GM12878 (cell line): ENCODE results near the gene NOP9. TPM values are rescaled to one million over a fixed set of nuclear protein-coding genes. Genes with fewer than 3 reads are reported as not detected.
A peak's percentile ranks its signal among the peaks of the same experiment; 100 is the strongest.

ENCODE experiments used
- CBX3 ChIP-seq: fragments of 200-600 bp; sonication (generic); IDR thresholded peaks from 2 replicates; pipeline ENCODE4 v1.6.1; 2016; ENCODE audit warnings: low read depth, borderline replicate concordance
- CHD1 ChIP-seq: IDR thresholded peaks from 2 replicates; pipeline ENCODE4 v1.6.1; 2012; ENCODE audit warnings: low read depth, low read length, improper control_type of control experiment
- CHD2 ChIP-seq: IDR thresholded peaks from 2 replicates; pipeline ENCODE4 v1.6.1; 2011; ENCODE audit warnings: low read depth, low read length, improper control_type of control experiment, borderline replicate concordance
- CHD4 ChIP-seq: fragments of 200-600 bp; sonication (generic); IDR thresholded peaks from 2 replicates; pipeline ENCODE4 v1.6.1; 2016; ENCODE audit warnings: mild to moderate bottlenecking
- CUX1 ChIP-seq: IDR thresholded peaks from 2 replicates; pipeline ENCODE4 v1.6.1; 2012; ENCODE audit warnings: improper control_type of control experiment, low read depth, low read length; ENCODE audit not compliant: insufficient replicate concordance
- EZH2 ChIP-seq: IDR thresholded peaks from 2 replicates; pipeline ENCODE4 v1.6.1; 2012; ENCODE audit warnings: low read depth, mild to moderate bottlenecking, control low read depth, inconsistent platforms, low read length, borderline replicate concordance; ENCODE audit not compliant: control insufficient read depth
- IRF4 ChIP-seq: IDR thresholded peaks from 2 replicates; pipeline ENCODE4 v1.6.1; 2011; ENCODE audit warnings: low read depth, low read length
- JUNB ChIP-seq: IDR thresholded peaks from 2 replicates; pipeline ENCODE4 v1.6.1; 2016; ENCODE audit warnings: antibody characterized with exemption, mild to moderate bottlenecking
- MXI1 ChIP-seq: fragments of 150-350 bp; IDR thresholded peaks from 2 replicates; pipeline ENCODE4 v1.6.1; 2011; ENCODE audit warnings: low read depth, mild to moderate bottlenecking, inconsistent platforms, low read length, improper control_type of control experiment
- NR2C2 ChIP-seq: IDR thresholded peaks from 2 replicates; pipeline ENCODE4 v1.6.1; 2011; ENCODE audit warnings: borderline replicate concordance, low read depth; ENCODE audit not compliant: control insufficient read depth, insufficient read length
- PBX3 ChIP-seq: IDR thresholded peaks from 2 replicates; pipeline ENCODE4 v1.6.1; 2011; ENCODE audit warnings: mild to moderate bottlenecking, low read depth, low read length, moderate library complexity; ENCODE audit not compliant: insufficient replicate concordance
- PKNOX1 ChIP-seq: fragments of 450-650 bp; IDR thresholded peaks from 2 replicates; pipeline ENCODE4 v1.6.1; 2016; ENCODE audit warnings: mild to moderate bottlenecking
- PRDM15 ChIP-seq: fragments of 450-650 bp; formaldehyde crosslinking; IDR thresholded peaks from 2 replicates; pipeline ENCODE4 v1.4.0; 2020; ENCODE audit warnings: mild to moderate bottlenecking, moderate library complexity
- RAD51 ChIP-seq: fragments of 450-650 bp; IDR thresholded peaks from 2 replicates; pipeline ENCODE4 v1.6.1; 2016; ENCODE audit warnings: moderate library complexity, mild to moderate bottlenecking, inconsistent platforms
- SIN3A ChIP-seq: IDR thresholded peaks from 2 replicates; pipeline ENCODE4 v1.6.1; 2012; ENCODE audit warnings: low read depth, low read length, improper control_type of control experiment
- SRF ChIP-seq, 2 experiments: IDR thresholded peaks; 2 replicates each; pipeline ENCODE4 v1.6.1; 2011; ENCODE audit warnings: low read depth in 2 of 2, low read length in 2 of 2, mild to moderate bottlenecking in 1 of 2, moderate library complexity in 1 of 2
- STAT1 ChIP-seq: fragments of 450-650 bp; conservative IDR thresholded peaks from 2 replicates; pipeline ENCODE4 v1.6.1; 2014; ENCODE audit warnings: antibody characterized with exemption, mild to moderate bottlenecking
- SUZ12 ChIP-seq: fragments of 200-600 bp; sonication (generic); IDR thresholded peaks from one replicate; pipeline ENCODE4 v1.6.1; 2018; ENCODE audit warnings: antibody characterized with exemption, mild to moderate bottlenecking; ENCODE audit not compliant: unreplicated experiment
- ZBED1 ChIP-seq: IDR thresholded peaks from 2 replicates; pipeline ENCODE4 v1.6.1; 2016; ENCODE audit warnings: borderline replicate concordance
- polyA plus RNA-seq, 11 experiments: library from polyadenylated mRNA; depleted of rRNA in 4 of 11; unstranded in 6 of 11; stranded (reverse) in 5 of 11; fragments of >200 nt; fragmentation: Nextera tagmentation in 4 of 11; fragmentation: Illumina TruSeq in 1 of 11; extraction: Ambion mirVana in 4 of 11; extraction: Trizol in 1 of 11; gene quantifications; 1 replicate in 1 of 11; 2 replicates in 10 of 11; pipeline versions ENCODE4 v1.2.1 to v1.2.3, GENCODE V29; 2011 to 2016; ENCODE audit warnings: inconsistent platforms in 2 of 11, missing spikeins in 2 of 11, low read depth in 1 of 11
- total RNA-seq, 4 experiments: library from RNA; depleted of rRNA in 3 of 4; stranded (reverse); fragments of >200 nt in 3 of 4; fragmentation: Illumina TruSeq in 1 of 4; extraction: Trizol in 1 of 4; gene quantifications; 2 replicates each; pipeline versions ENCODE4 v1.2.1 to v1.2.3, GENCODE V29; 2013 to 2021

The NOP9 gene
- total and polyA plus RNA-seq, 10 of the 15 experiments (the other 5 are each of a cell fraction or from before 2014, with no cell fraction given) = 2.4 to 43.9 (median 20.3) TPM

- TF ChIP-seq PRDM15 (no peak), ZBED1 (peak; percentile 68; the same call in 1 of the 2 replicates), CHD2 (no peak; the same call in 1 of the 2 replicates), CHD1 (no peak), CHD4 (no peak), SIN3A (no peak), JUNB (peak; percentile 96), RAD51 (no peak), MXI1 (no peak), PKNOX1 (no peak), EZH2 (no peak), STAT1 (no peak), CBX3 (no peak), SUZ12 (no peak), PBX3 (no peak), NR2C2 (no peak), IRF4 (peak; percentile 96), CUX1 (no peak), SRF (IDR thresholded peaks at IDR 0.05; ENCODE audit: low read depth in 2 of 2, low read length in 2 of 2) (0 out of 4 replicates have a peak, but pooled peaks of 1 of the 2 experiments have one; percentile 29)
Observed at GRCh38 chr14:24274101-24274543, 25.5 kb upstream of the NOP9 start (continued).
